ENCODE results near the gene HSF5. TPM values are rescaled to one million over a fixed set of nuclear protein-coding genes. Genes with fewer than 3 reads are reported as not detected.
"Not testable (repeated sequence)": the region's sequence is repeated elsewhere in the genome, so short reads cannot be mapped to it uniquely, and the experiment has no call there.

The HSF5 gene
- polyA plus RNA-seq, 2 of the 4 experiments (the other 2 are of a cell fraction) = not detected

GRCh38 chr17:58484600-58484999, 3.6 kb downstream of the HSF5 start (continued):
- TF ChIP-seq, protein P1, sequence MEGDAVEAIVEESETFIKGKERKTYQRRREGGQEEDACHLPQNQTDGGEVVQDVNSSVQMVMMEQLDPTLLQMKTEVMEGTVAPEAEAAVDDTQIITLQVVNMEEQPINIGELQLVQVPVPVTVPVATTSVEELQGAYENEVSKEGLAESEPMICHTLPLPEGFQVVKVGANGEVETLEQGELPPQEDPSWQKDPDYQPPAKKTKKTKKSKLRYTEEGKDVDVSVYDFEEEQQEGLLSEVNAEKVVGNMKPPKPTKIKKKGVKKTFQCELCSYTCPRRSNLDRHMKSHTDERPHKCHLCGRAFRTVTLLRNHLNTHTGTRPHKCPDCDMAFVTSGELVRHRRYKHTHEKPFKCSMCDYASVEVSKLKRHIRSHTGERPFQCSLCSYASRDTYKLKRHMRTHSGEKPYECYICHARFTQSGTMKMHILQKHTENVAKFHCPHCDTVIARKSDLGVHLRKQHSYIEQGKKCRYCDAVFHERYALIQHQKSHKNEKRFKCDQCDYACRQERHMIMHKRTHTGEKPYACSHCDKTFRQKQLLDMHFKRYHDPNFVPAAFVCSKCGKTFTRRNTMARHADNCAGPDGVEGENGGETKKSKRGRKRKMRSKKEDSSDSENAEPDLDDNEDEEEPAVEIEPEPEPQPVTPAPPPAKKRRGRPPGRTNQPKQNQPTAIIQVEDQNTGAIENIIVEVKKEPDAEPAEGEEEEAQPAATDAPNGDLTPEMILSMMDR (IDR thresholded peaks at IDR 0.05) = no peak
- TF ChIP-seq CHD4 (IDR thresholded peaks at IDR 0.05; ENCODE audit: borderline replicate concordance) (no peak), ESRRA (IDR thresholded peaks at IDR 0.05; ENCODE audit: borderline replicate concordance, low read length) (no peak), CBX2 (IDR thresholded peaks at IDR 0.05; ENCODE audit: borderline replicate concordance, low read depth) (no peak), EHMT2 (IDR thresholded peaks at IDR 0.05; ENCODE audit: low read depth) (no peak)
- TF ChIP-seq, protein P2, sequence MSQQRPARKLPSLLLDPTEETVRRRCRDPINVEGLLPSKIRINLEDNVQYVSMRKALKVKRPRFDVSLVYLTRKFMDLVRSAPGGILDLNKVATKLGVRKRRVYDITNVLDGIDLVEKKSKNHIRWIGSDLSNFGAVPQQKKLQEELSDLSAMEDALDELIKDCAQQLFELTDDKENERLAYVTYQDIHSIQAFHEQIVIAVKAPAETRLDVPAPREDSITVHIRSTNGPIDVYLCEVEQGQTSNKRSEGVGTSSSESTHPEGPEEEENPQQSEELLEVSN (IDR thresholded peaks at IDR 0.05; ENCODE audit: borderline replicate concordance, low read depth) = no peak

GRCh38 chr17:58481798-58482197, 6.4 kb downstream of the HSF5 start:
- H3K4me2 ChIP-seq; DNase-seq (ENCODE audit: low read depth in 1 of 2, low spot score in 1 of 2); POLR2A ChIA-PET; H3K27ac ChIP-seq; FAIRE-seq; H3K9me3 ChIP-seq; ATAC-seq; H3K4me3 ChIP-seq; H3K4me1 ChIP-seq: not testable (repeated sequence)
- CTCF ChIA-PET = interaction anchor here (0.6 to 1.6 kb wide), 4 partner anchors 28 to 164 kb away, joined by 3 to 4 read pairs (median 3); no protein-coding TSS in a partner anchor
- WGBS (ENCODE audit: missing lambda C conversion rate) = 40% methylated on average over 5 of the region's 5 CpGs

- DNase-seq (ENCODE audit: low read depth in 1 of 2, low spot score in 1 of 2) (no peak), FAIRE-seq (no peak), ATAC-seq (no peak)
- ChIA-PET POLR2A (no interaction called here), CTCF (no interaction called here)
- Histone ChIP-seq H3K4me3 (no peak overlapping the region), H3K4me2 (no peak overlapping the region), H3K9me3 (no peaks in the 10 kb centered on the region), H3K27ac (no peak overlapping the region), H3K4me1 (no peaks in the 10 kb centered on the region)
- TF ChIP-seq EP300 (IDR thresholded peaks at IDR 0.05) = no peak
- TF ChIP-seq, protein P3, sequence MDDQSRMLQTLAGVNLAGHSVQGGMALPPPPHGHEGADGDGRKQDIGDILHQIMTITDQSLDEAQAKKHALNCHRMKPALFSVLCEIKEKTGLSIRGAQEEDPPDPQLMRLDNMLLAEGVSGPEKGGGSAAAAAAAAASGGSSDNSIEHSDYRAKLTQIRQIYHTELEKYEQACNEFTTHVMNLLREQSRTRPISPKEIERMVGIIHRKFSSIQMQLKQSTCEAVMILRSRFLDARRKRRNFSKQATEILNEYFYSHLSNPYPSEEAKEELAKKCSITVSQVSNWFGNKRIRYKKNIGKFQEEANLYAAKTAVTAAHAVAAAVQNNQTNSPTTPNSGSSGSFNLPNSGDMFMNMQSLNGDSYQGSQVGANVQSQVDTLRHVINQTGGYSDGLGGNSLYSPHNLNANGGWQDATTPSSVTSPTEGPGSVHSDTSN (IDR thresholded peaks at IDR 0.05) = no peak
- TF ChIP-seq FOXS1 (CRISPR knock-in tag; IDR thresholded peaks at IDR 0.05) = no peak
- TF ChIP-seq NPAS2 (CRISPR knock-in tag; IDR thresholded peaks at IDR 0.05; ENCODE audit: borderline replicate concordance) = no peak
- TF ChIP-seq CHD2 (IDR thresholded peaks at IDR 0.05; ENCODE audit: low read length, partially characterized antibody) = no peak
- WGBS (ENCODE audit: missing lambda C conversion rate) = 51% methylated on average over 6 of the region's 6 CpGs
These were observed 8.1 kb downstream of the HSF5 start for GRCh38 chr17:58480090-58480489.

DNA sequence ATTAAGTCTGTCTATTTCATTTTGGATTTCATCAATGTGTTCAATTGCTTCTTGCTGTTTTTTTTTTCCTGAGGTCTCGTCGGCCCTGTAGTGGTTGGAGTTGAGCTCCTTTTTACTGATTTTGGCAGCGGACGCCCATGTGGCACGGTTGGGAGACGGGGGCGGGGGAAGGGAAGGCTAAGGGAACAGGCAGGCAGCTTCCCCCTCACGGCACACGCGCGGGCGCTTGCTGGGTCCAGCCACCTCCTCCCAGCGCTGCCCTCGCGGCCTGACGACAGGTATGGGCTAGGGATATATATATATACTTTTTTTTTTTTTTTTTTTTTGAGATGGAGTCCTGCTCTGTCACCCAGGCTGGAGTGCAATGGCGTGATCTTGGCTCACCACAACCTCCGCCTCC, 11.4 kb downstream of the HSF5 start:
- 72% methylated on average over 18 of the region's 18 CpGs for WGBS (ENCODE audit: missing lambda C conversion rate)
- no peak overlapping the region for H3K27ac ChIP-seq
- H3K9me3 ChIP-seq = no peaks in the 10 kb centered on the region
- no peak overlapping the region for H3K4me2 ChIP-seq
- POLR2A ChIA-PET = no interaction called here
- H3K4me1 ChIP-seq = no peaks in the 10 kb centered on the region
- DNase-seq (ENCODE audit: low read depth in 1 of 2, low spot score in 1 of 2) = no peak
- CTCF ChIA-PET = interaction anchor here (1.4 kb wide), 1 partner anchor 11 kb away, joined by 3 read pairs; the partner anchor contains the start of gene HSF5
- FAIRE-seq = no peak
- TF ChIP-seq, protein P4, sequence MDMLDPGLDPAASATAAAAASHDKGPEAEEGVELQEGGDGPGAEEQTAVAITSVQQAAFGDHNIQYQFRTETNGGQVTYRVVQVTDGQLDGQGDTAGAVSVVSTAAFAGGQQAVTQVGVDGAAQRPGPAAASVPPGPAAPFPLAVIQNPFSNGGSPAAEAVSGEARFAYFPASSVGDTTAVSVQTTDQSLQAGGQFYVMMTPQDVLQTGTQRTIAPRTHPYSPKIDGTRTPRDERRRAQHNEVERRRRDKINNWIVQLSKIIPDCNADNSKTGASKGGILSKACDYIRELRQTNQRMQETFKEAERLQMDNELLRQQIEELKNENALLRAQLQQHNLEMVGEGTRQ (IDR thresholded peaks at IDR 0.05) = no peak
- TF ChIP-seq HDAC2 (IDR thresholded peaks at IDR 0.05) = no peak
- no peak for TF ChIP-seq KDM5A (IDR thresholded peaks at IDR 0.05)
- no peak for TF ChIP-seq MYC (IDR thresholded peaks at IDR 0.05; ENCODE audit: borderline replicate concordance, low read length)
- TF ChIP-seq RNF2 (IDR thresholded peaks at IDR 0.05; ENCODE audit: borderline replicate concordance, low read depth) = no peak
- no peak for TF ChIP-seq MAFK (IDR thresholded peaks at IDR 0.05; ENCODE audit: partially characterized antibody)
- no peak for TF ChIP-seq ZNF302 (CRISPR knock-in tag; IDR thresholded peaks at IDR 0.05)
- no peak for TF ChIP-seq CHD4 (IDR thresholded peaks at IDR 0.05; ENCODE audit: borderline replicate concordance)
- TF ChIP-seq CHD2 (IDR thresholded peaks at IDR 0.05; ENCODE audit: low read length, partially characterized antibody) = no peak
- TF ChIP-seq POLR2AphosphoS2 (conservative IDR thresholded peaks at IDR 0.05; ENCODE audit: low read length) = no peak
- TF ChIP-seq ZFP36 (IDR thresholded peaks at IDR 0.05; ENCODE audit: borderline replicate concordance, partially characterized antibody) = no peak
- TF ChIP-seq, protein P5, sequence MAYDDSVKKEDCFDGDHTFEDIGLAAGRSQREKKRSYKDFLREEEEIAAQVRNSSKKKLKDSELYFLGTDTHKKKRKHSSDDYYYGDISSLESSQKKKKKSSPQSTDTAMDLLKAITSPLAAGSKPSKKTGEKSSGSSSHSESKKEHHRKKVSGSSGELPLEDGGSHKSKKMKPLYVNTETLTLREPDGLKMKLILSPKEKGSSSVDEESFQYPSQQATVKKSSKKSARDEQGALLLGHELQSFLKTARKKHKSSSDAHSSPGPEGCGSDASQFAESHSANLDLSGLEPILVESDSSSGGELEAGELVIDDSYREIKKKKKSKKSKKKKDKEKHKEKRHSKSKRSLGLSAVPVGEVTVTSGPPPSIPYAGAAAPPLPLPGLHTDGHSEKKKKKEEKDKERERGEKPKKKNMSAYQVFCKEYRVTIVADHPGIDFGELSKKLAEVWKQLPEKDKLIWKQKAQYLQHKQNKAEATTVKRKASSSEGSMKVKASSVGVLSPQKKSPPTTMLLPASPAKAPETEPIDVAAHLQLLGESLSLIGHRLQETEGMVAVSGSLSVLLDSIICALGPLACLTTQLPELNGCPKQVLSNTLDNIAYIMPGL (CRISPR knock-in tag; IDR thresholded peaks at IDR 0.05; ENCODE audit: borderline replicate concordance) = no peak
- TF ChIP-seq FOXS1 (CRISPR knock-in tag; IDR thresholded peaks at IDR 0.05) = no peak
- no peak for TF ChIP-seq ATOH8 (CRISPR knock-in tag; IDR thresholded peaks at IDR 0.05; ENCODE audit: low read depth)
- no peak for TF ChIP-seq RARB (CRISPR knock-in tag; IDR thresholded peaks at IDR 0.05)
- no peak for ATAC-seq
- H3K4me3 ChIP-seq = no peak overlapping the region

Data from A549 (cell line).